Measurements from ENCODE around the gene OR2M3. TPM values are rescaled to one million over a fixed set of nuclear protein-coding genes. Genes with fewer than 3 reads are reported as not detected.

The OR2M3 gene
- total RNA-seq, 3 donors from 2014 or later (not counting 1 experiment from before 2014, with no cell fraction given): not detected

DNA sequence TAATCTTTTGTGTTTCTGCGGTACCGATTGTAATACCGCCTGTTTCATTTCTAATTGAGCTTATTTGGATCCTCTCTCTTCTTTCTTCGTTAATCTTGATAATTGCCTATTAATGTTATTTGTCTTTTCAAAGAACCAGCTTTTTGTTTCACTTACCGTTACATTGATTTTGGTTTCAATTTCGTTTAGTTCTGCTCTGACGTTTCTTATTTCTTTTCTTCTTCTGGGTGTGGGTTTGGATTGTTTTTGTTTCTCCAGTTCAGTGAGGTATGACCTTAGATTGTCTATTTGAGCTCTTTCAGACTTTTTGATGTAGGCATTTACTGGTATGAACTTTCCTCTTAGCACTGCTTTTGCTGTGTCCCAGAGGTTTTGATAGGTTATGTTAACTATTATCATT lies 13.1 kb upstream of the OR2M3 start:
- no peaks in the 10 kb centered on the region for H3K36me3 Mint-ChIP-seq
- H3K27me3 ChIP-seq (ENCODE audit: control insufficient read depth, insufficient read depth, low read length): no peaks in the 10 kb centered on the region
- TF ChIP-seq, protein P1, sequence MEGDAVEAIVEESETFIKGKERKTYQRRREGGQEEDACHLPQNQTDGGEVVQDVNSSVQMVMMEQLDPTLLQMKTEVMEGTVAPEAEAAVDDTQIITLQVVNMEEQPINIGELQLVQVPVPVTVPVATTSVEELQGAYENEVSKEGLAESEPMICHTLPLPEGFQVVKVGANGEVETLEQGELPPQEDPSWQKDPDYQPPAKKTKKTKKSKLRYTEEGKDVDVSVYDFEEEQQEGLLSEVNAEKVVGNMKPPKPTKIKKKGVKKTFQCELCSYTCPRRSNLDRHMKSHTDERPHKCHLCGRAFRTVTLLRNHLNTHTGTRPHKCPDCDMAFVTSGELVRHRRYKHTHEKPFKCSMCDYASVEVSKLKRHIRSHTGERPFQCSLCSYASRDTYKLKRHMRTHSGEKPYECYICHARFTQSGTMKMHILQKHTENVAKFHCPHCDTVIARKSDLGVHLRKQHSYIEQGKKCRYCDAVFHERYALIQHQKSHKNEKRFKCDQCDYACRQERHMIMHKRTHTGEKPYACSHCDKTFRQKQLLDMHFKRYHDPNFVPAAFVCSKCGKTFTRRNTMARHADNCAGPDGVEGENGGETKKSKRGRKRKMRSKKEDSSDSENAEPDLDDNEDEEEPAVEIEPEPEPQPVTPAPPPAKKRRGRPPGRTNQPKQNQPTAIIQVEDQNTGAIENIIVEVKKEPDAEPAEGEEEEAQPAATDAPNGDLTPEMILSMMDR (IDR thresholded peaks at IDR 0.05): no peak
- H3K27ac ChIP-seq (ENCODE audit: low read length): no peak overlapping the region
- no peak overlapping the region for H3K27ac Mint-ChIP-seq
- peaks cover 11 to 18% of the 10 kb centered on the region in 2 donors for H3K9me3 Mint-ChIP-seq
- H3K36me3 ChIP-seq (ENCODE audit: control insufficient read depth, insufficient read depth, low read length): no peaks in the 10 kb centered on the region
- H3K4me3 ChIP-seq (ENCODE audit: low read length): no peak overlapping the region
- H3K4me1 Mint-ChIP-seq: no peaks in the 10 kb centered on the region
- no peak overlapping the region for H3K4me3 Mint-ChIP-seq
- ATAC-seq (no peak), DNase-seq (no peak)
- H3K4me1 ChIP-seq (ENCODE audit: control insufficient read depth, insufficient read depth, low read length): no peaks in the 10 kb centered on the region
- no peaks in the 10 kb centered on the region for H3K9me3 ChIP-seq (ENCODE audit: control insufficient read depth, insufficient read depth, low read length)
- no peaks in the 10 kb centered on the region for H3K27me3 Mint-ChIP-seq (ENCODE audit: low read depth in 2 of 2)
- WGBS (ENCODE audit: insufficient coverage): 74% methylated on average over 6 of the region's 7 CpGs
- intact Hi-C loops (cut with micrococcal nuclease): no loop called here

DNA sequence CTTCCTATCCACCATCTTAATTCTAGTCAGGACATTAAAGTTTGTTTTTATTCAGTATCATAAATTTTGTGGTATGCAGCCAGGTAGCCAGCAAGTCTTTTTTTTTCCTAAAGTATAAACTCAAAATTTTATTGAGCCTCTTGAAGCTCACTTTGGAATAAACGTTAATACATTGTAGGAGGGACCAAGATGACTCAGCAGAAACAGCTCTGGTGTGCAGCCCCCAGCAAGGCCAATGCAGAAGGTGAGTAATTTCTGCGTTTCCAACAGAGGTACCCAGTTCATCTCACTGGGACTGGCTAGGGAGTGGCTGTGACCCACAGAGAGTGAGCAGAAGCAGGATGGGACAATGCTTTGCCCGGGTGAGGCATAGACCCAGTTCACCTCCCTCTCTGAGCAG lies 9.7 kb upstream of the OR2M3 start:
- intact Hi-C loops (cut with micrococcal nuclease): no loop called here
- H3K27ac ChIP-seq (ENCODE audit: low read length): no peak overlapping the region
- Mint-ChIP-seq H3K4me1 (no peaks in the 10 kb centered on the region), H3K4me3 (no peak overlapping the region), H3K27me3 (ENCODE audit: low read depth in 2 of 2) (no peaks in the 10 kb centered on the region), H3K9me3 (peaks cover 13 to 17% of the 10 kb centered on the region in 2 donors), H3K36me3 (no peaks in the 10 kb centered on the region), H3K27ac (no peak overlapping the region)
- H3K27me3 ChIP-seq (ENCODE audit: control insufficient read depth, insufficient read depth, low read length): no peaks in the 10 kb centered on the region
- no peaks in the 10 kb centered on the region for H3K36me3 ChIP-seq (ENCODE audit: control insufficient read depth, insufficient read depth, low read length)
- H3K4me3 ChIP-seq (ENCODE audit: low read length): no peak overlapping the region
- WGBS (ENCODE audit: insufficient coverage): 58% methylated on average over 2 of the region's 3 CpGs
- TF ChIP-seq, protein P1 (IDR thresholded peaks at IDR 0.05): no peak
- H3K4me1 ChIP-seq (ENCODE audit: control insufficient read depth, insufficient read depth, low read length): no peaks in the 10 kb centered on the region
- no peaks in the 10 kb centered on the region for H3K9me3 ChIP-seq (ENCODE audit: control insufficient read depth, insufficient read depth, low read length)
- no peak for DNase-seq
- no peak for ATAC-seq

DNA sequence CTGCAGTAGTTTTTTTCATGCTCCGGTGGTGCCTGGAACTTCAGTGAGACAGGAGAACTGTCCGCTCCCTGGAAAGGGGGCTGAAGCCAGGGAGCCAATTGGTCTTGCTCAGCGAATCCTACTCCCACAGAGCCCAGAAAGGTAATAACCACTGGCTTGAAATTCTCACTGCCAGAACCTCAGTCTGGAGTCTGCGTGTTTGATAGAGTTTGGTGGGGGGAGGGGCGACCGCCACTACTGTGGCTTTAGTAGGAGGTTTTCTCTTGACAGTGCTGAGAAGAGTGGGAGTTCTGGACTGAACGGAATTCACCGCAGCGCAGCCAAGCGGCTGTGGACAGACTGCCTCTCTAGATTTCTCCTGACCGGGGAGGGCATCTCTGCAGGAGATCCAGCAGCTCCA lies 8.0 kb upstream of the OR2M3 start:
- no peaks in the 10 kb centered on the region for H3K27me3 ChIP-seq (ENCODE audit: control insufficient read depth, insufficient read depth, low read length)
- DNase-seq: no peak
- TF ChIP-seq, protein P1 (IDR thresholded peaks at IDR 0.05): no peak
- H3K9me3 ChIP-seq (ENCODE audit: control insufficient read depth, insufficient read depth, low read length): no peaks in the 10 kb centered on the region
- no peaks in the 10 kb centered on the region for H3K4me1 Mint-ChIP-seq
- H3K4me1 ChIP-seq (ENCODE audit: control insufficient read depth, insufficient read depth, low read length): no peaks in the 10 kb centered on the region
- H3K9me3 Mint-ChIP-seq: peaks cover 11 to 13% of the 10 kb centered on the region in 2 donors
- 73% methylated on average over 11 of the region's 11 CpGs for WGBS (ENCODE audit: insufficient coverage)
- H3K36me3 Mint-ChIP-seq: no peaks in the 10 kb centered on the region
- H3K4me3 ChIP-seq (ENCODE audit: low read length): no peak overlapping the region
- intact Hi-C loops (cut with micrococcal nuclease): no loop called here
- ATAC-seq: no peak
- no peak overlapping the region for H3K4me3 Mint-ChIP-seq
- H3K27me3 Mint-ChIP-seq (ENCODE audit: low read depth in 2 of 2): no peaks in the 10 kb centered on the region
- H3K36me3 ChIP-seq (ENCODE audit: control insufficient read depth, insufficient read depth, low read length): no peaks in the 10 kb centered on the region
- no peak overlapping the region for H3K27ac Mint-ChIP-seq
- no peak overlapping the region for H3K27ac ChIP-seq (ENCODE audit: low read length)

DNA sequence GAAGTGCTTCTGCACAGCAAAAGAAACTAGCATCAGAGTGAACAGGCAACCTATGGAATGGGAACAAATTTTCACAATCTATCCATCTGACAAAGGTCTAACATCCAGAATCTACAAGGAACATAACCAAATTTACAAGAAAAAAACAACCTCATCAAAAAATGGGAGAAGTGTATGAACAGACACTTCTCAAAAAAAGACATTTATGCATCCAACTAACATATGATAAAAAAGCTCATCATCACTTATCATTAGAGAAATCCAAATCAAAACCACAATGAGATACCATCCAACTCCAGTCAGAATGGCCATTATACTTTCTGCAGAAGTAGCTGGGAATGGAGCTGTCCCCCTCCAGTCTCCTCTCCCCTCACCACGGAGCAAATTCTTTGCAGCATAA lies 2.9 kb upstream of the OR2M3 start:
- 38% methylated on average over 1 of the region's 1 CpG for WGBS (ENCODE audit: insufficient coverage)

More for the DNA sequence above, 2.9 kb upstream of the OR2M3 start:
- H3K4me1 ChIP-seq (ENCODE audit: control insufficient read depth, insufficient read depth, low read length): no peaks in the 10 kb centered on the region
- TF ChIP-seq, protein P1 (IDR thresholded peaks at IDR 0.05): no peak
- no peak overlapping the region for H3K4me3 ChIP-seq (ENCODE audit: low read length)
- ATAC-seq (no peak), DNase-seq (no peak)
- H3K27ac Mint-ChIP-seq: no peak overlapping the region
- H3K27me3 ChIP-seq (ENCODE audit: control insufficient read depth, insufficient read depth, low read length): no peaks in the 10 kb centered on the region
- no peaks in the 10 kb centered on the region for H3K36me3 ChIP-seq (ENCODE audit: control insufficient read depth, insufficient read depth, low read length)
- H3K27me3 Mint-ChIP-seq (ENCODE audit: low read depth in 2 of 2): no peaks in the 10 kb centered on the region
- no peaks in the 10 kb centered on the region for H3K4me1 Mint-ChIP-seq
- intact Hi-C loops (cut with micrococcal nuclease): no loop called here
- no peak overlapping the region for H3K4me3 Mint-ChIP-seq
- H3K36me3 Mint-ChIP-seq: no peaks in the 10 kb centered on the region
- no peak overlapping the region for H3K27ac ChIP-seq (ENCODE audit: low read length)
- peaks cover 9 to 10% of the 10 kb centered on the region in 2 donors for H3K9me3 Mint-ChIP-seq
- no peaks in the 10 kb centered on the region for H3K9me3 ChIP-seq (ENCODE audit: control insufficient read depth, insufficient read depth, low read length)

Data from natural killer cell (primary cell).